NCI-H146 treated with DMSO at 0.1 percent for 48 hours (cell line): ENCODE measurements around the gene LRRFIP2.
"Not testable (repeated sequence)": the region's sequence is repeated elsewhere in the genome, so short reads cannot be mapped to it uniquely, and the experiment has no call there.

ENCODE experiments used
- DNase-seq: peaks from one replicate; lab custom pipeline; 2025; ENCODE audit not compliant: unreplicated experiment; lab: John Stamatoyannopoulos, UW

The LRRFIP2 gene

GRCh38 chr3:37145611-37146010 is 28.8 kb downstream of the LRRFIP2 start:
- no peak for DNase-seq

- no peak for DNase-seq
Measured at GRCh38 chr3:37144806-37145205, 29.6 kb downstream of the LRRFIP2 start.

GRCh38 chr3:37143821-37144220 is 30.6 kb downstream of the LRRFIP2 start:
- DNase-seq = no peak

GRCh38 chr3:37141676-37142075 is 32.7 kb downstream of the LRRFIP2 start:
- no peak for DNase-seq

GRCh38 chr3:37140899-37141541 is 33.4 kb downstream of the LRRFIP2 start:
- DNase-seq = no peak

- no peak for DNase-seq
Measured at GRCh38 chr3:37139567-37140052, 34.8 kb downstream of the LRRFIP2 start.

GRCh38 chr3:37138816-37139215 is 35.6 kb downstream of the LRRFIP2 start:
- DNase-seq = no peak

- DNase-seq = no peak
Measured at GRCh38 chr3:37137516-37137915, 36.9 kb downstream of the LRRFIP2 start.

- DNase-seq = no peak
Measured at GRCh38 chr3:37136067-37136466, 38.3 kb downstream of the LRRFIP2 start.

- DNase-seq = no peak
Measured at GRCh38 chr3:37135561-37135960, 38.8 kb downstream of the LRRFIP2 start.

GRCh38 chr3:37132334-37132733 is 42.0 kb downstream of the LRRFIP2 start:
- DNase-seq = no peak

GRCh38 chr3:37131860-37132144 is 42.6 kb downstream of the LRRFIP2 start:
- DNase-seq = no peak

- no peak for DNase-seq
Measured at GRCh38 chr3:37130984-37131859, 43.2 kb downstream of the LRRFIP2 start.

- DNase-seq = no peak
Measured at GRCh38 chr3:37130448-37130847, 43.9 kb downstream of the LRRFIP2 start.

GRCh38 chr3:37129871-37130270 is 44.5 kb downstream of the LRRFIP2 start:
- DNase-seq = no peak

- no peak for DNase-seq
Measured at GRCh38 chr3:37127340-37127739, 47.0 kb downstream of the LRRFIP2 start.

- no peak for DNase-seq
Measured at GRCh38 chr3:37126856-37127255, 47.5 kb downstream of the LRRFIP2 start.

- no peak for DNase-seq
Measured at GRCh38 chr3:37125195-37126073, 48.9 kb downstream of the LRRFIP2 start.

GRCh38 chr3:37124435-37124834 is 49.9 kb downstream of the LRRFIP2 start:
- no peak for DNase-seq

- DNase-seq = no peak
Measured at GRCh38 chr3:37123292-37123691, 51.1 kb downstream of the LRRFIP2 start.

GRCh38 chr3:37122069-37122468 is 52.3 kb downstream of the LRRFIP2 start:
- DNase-seq = not testable (repeated sequence)
